OCI-M2 (cell line): Measurements from ENCODE around the gene PCDH19.

Experiments used
- DNase-seq: peaks from one replicate; lab custom pipeline; 2025; ENCODE audit not compliant: unreplicated experiment; lab: John Stamatoyannopoulos, UW

The PCDH19 gene

GRCh38 chrX:100407147-100407783, 2.8 kb downstream of the PCDH19 start:
- no peak for DNase-seq

- no peak for DNase-seq
Measured at GRCh38 chrX:100405424-100405823, 4.6 kb downstream of the PCDH19 start.

- DNase-seq = no peak
Measured at GRCh38 chrX:100404851-100405250, 5.2 kb downstream of the PCDH19 start.

GRCh38 chrX:100395781-100396180, 14.3 kb downstream of the PCDH19 start:
- no peak for DNase-seq

GRCh38 chrX:100381619-100382018, 28.5 kb downstream of the PCDH19 start:
- DNase-seq = no peak

- no peak for DNase-seq
Measured at GRCh38 chrX:100379388-100379986, 30.6 kb downstream of the PCDH19 start.

- DNase-seq = no peak
Measured at GRCh38 chrX:100377826-100378225, 32.2 kb downstream of the PCDH19 start.

- no peak for DNase-seq
Measured at GRCh38 chrX:100376576-100376975, 33.5 kb downstream of the PCDH19 start.

GRCh38 chrX:100373673-100374072, 36.4 kb downstream of the PCDH19 start:
- no peak for DNase-seq

- no peak for DNase-seq
Measured at GRCh38 chrX:100368167-100368566, 41.9 kb downstream of the PCDH19 start.

GRCh38 chrX:100363896-100364295, 46.2 kb downstream of the PCDH19 start:
- no peak for DNase-seq

GRCh38 chrX:100358766-100359165, 51.3 kb downstream of the PCDH19 start:
- no peak for DNase-seq

- no peak for DNase-seq
Measured at GRCh38 chrX:100356351-100356896, 53.6 kb downstream of the PCDH19 start.

- no peak for DNase-seq
Measured at GRCh38 chrX:100355680-100356079, 54.4 kb downstream of the PCDH19 start.

- DNase-seq = no peak
Measured at GRCh38 chrX:100353326-100353725, 56.7 kb downstream of the PCDH19 start.

GRCh38 chrX:100350704-100351489, 59.2 kb downstream of the PCDH19 start:
- DNase-seq = no peak

GRCh38 chrX:100349391-100349790, 60.7 kb downstream of the PCDH19 start:
- DNase-seq = no peak

- DNase-seq = no peak
Measured at GRCh38 chrX:100341142-100341510, 68.9 kb downstream of the PCDH19 start.

- no peak for DNase-seq
Measured at GRCh38 chrX:100340491-100341141, 69.5 kb downstream of the PCDH19 start.

- DNase-seq = no peak
Measured at GRCh38 chrX:100328351-100328750, 81.7 kb downstream of the PCDH19 start.

- no peak for DNase-seq
Measured at GRCh38 chrX:100319716-100320115, 90.4 kb downstream of the PCDH19 start.
